T-helper 2 cell treated with Interferon-gamma antibody and Interleukin-4, amounts not matched to agents 5 μg/mL and 100 μg/mL, for 36 hours (primary cell): ENCODE measurements around the gene INA.

Experiments
- DNase-seq: peaks from one replicate; pipeline ENCODE4 v3.0.0; 2021; ENCODE audit warnings: low spot score
- H3K27ac Mint-ChIP-seq: one replicate; pipeline ENCODE4 v1.8.0; 2021; ENCODE audit warnings: mild to moderate bottlenecking, mixed read lengths
- H3K27me3 Mint-ChIP-seq: one replicate; pipeline ENCODE4 v1.8.0; 2021; ENCODE audit warnings: low read depth, mixed read lengths
- H3K36me3 Mint-ChIP-seq: one replicate; pipeline ENCODE4 v1.8.0; 2021; ENCODE audit warnings: low read depth, mixed read lengths
- H3K4me1 Mint-ChIP-seq: one replicate; pipeline ENCODE4 v1.8.0; 2021; ENCODE audit warnings: low read depth, mixed read lengths
- H3K4me3 Mint-ChIP-seq: one replicate; pipeline ENCODE4 v1.8.0; 2022; ENCODE audit warnings: mild to moderate bottlenecking, moderate library complexity, mixed read lengths
- H3K9me3 Mint-ChIP-seq: one replicate; pipeline ENCODE4 v1.8.0; 2021; ENCODE audit warnings: mixed read lengths

INA gene

GRCh38 chr10:103281753-103282152 is 4.8 kb downstream of the INA start:
- no peaks in the 10 kb centered on the region for H3K9me3 Mint-ChIP-seq
- peaks cover 55% of the 10 kb centered on the region for H3K27me3 Mint-ChIP-seq
- H3K36me3 Mint-ChIP-seq, result no peaks in the 10 kb centered on the region
- H3K4me1 Mint-ChIP-seq, result peaks cover 2% of the 10 kb centered on the region
- H3K4me3 Mint-ChIP-seq, result no peak overlapping the region
- no peak overlapping the region for H3K27ac Mint-ChIP-seq
- no peak for DNase-seq

DNA sequence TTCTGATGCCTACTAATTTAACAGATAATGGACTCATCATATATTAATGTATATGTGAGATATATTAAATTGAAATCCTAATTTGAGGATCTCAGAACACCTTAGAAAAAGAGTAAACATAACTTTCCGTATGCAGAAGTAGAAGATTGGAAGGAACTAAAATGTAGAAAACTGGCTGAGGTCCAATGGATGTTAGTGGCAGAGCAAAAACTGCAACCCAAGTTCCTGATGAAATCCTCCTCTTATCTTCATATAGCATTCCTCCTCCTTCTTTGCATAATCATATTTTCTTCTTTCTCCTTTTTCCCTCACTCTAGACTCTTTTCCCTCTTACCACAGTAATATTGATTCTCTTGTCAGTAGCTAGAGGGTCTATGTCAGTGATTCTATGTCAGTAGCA is 6.0 kb downstream of the INA start:
- peaks cover 2% of the 10 kb centered on the region for H3K4me1 Mint-ChIP-seq

DNA sequence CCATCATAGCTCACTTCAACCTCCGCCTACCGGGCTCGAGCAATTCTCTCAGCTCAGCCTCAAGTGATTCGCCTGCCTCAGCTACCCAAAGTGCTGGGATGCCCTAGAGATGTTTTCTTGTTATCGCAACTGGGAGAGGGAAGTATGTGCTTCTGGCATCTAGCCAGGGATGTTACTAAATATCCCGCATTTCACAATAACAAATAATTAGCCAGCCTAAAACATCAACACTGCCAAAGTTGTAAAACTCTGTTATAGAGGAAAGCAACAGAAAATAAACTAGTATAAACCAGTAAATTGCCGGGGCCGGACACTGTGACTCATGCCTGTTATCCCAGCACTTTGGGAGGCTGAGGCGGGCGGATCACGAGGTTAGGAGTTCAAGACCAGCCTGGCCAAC is 7.2 kb downstream of the INA start:
- peaks cover 44% of the 10 kb centered on the region for H3K27me3 Mint-ChIP-seq
- H3K9me3 Mint-ChIP-seq, result no peaks in the 10 kb centered on the region
- H3K4me1 Mint-ChIP-seq, result no peaks in the 10 kb centered on the region
- no peak overlapping the region for H3K27ac Mint-ChIP-seq
- DNase-seq, result no peak
- H3K4me3 Mint-ChIP-seq, result no peak overlapping the region
- no peaks in the 10 kb centered on the region for H3K36me3 Mint-ChIP-seq

More for the DNA sequence above, 6.0 kb downstream of the INA start:
- Mint-ChIP-seq H3K27me3 (peaks cover 50% of the 10 kb centered on the region), H3K36me3 (no peaks in the 10 kb centered on the region), H3K27ac (no peak overlapping the region), H3K9me3 (no peaks in the 10 kb centered on the region), H3K4me3 (no peak overlapping the region)
- no peak for DNase-seq

GRCh38 chr10:103287992-103288391 is 11.1 kb downstream of the INA start:
- peaks cover 18% of the 10 kb centered on the region for H3K27me3 Mint-ChIP-seq
- H3K9me3 Mint-ChIP-seq, result no peaks in the 10 kb centered on the region
- H3K27ac Mint-ChIP-seq, result no peak overlapping the region
- H3K4me1 Mint-ChIP-seq, result no peaks in the 10 kb centered on the region
- H3K4me3 Mint-ChIP-seq, result no peak overlapping the region
- H3K36me3 Mint-ChIP-seq, result no peaks in the 10 kb centered on the region
- DNase-seq, result no peak

DNA sequence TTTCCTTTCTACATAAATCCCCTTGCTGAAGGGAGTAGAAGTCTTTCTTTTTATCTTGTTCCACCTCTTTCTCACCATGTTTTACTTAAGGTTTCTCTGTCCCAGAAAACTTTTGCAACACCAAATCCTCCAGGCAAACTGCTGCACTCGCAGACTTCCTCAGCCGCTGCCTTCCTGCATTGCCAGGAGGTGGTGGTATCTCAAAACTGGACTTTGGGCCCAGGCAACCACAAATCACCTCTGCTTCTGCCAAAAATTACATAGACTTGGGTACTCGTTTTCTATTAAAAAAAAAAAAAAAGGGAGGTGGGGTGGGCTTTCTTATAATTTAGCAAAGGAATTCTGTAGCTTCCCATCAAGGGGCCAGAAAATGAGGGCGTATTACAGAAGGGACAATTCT is 14.7 kb downstream of the INA start:
- H3K4me3 Mint-ChIP-seq, result no peak overlapping the region
- no peak overlapping the region for H3K27ac Mint-ChIP-seq
- peaks cover 6% of the 10 kb centered on the region for H3K27me3 Mint-ChIP-seq
- H3K9me3 Mint-ChIP-seq, result no peaks in the 10 kb centered on the region
- no peaks in the 10 kb centered on the region for H3K4me1 Mint-ChIP-seq
- H3K36me3 Mint-ChIP-seq, result no peaks in the 10 kb centered on the region
- DNase-seq, result no peak

- Mint-ChIP-seq H3K4me1 (no peaks in the 10 kb centered on the region), H3K27ac (no peak overlapping the region), H3K36me3 (no peaks in the 10 kb centered on the region), H3K4me3 (no peak overlapping the region), H3K9me3 (no peaks in the 10 kb centered on the region), H3K27me3 (peaks cover 3% of the 10 kb centered on the region)
- DNase-seq, result no peak
These were observed 18.6 kb downstream of the INA start for GRCh38 chr10:103295374-103296015.

GRCh38 chr10:103307594-103307993 is 30.7 kb downstream of the INA start:
- Mint-ChIP-seq H3K27ac (no peak overlapping the region), H3K9me3 (no peaks in the 10 kb centered on the region), H3K4me3 (no peak overlapping the region), H3K36me3 (peaks cover 32% of the 10 kb centered on the region), H3K4me1 (no peaks in the 10 kb centered on the region), H3K27me3 (no peaks in the 10 kb centered on the region)
- no peak for DNase-seq

DNA sequence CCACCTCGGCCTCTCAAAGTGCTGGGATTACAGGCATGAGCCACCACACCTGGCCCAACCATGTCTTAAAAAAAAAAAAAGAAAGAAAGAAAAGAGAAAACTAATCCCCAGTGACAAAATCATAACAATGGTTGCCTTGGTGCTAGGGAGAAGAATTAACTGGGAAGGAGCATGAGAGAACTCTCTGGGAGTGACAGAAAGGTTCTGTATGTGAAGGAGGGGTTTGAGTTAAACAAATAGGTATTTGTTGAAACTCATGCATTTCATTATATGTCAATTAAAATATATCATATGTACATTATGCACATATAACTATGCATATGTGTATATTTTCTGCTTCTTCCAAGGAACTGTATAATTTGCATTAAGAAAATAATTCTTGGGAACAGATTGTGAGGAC is 33.3 kb downstream of the INA start:
- Mint-ChIP-seq H3K36me3 (peaks cover 38% of the 10 kb centered on the region), H3K4me3 (no peak overlapping the region), H3K9me3 (no peaks in the 10 kb centered on the region), H3K27ac (no peak overlapping the region), H3K27me3 (no peaks in the 10 kb centered on the region), H3K4me1 (no peaks in the 10 kb centered on the region)
- no peak for DNase-seq

DNA sequence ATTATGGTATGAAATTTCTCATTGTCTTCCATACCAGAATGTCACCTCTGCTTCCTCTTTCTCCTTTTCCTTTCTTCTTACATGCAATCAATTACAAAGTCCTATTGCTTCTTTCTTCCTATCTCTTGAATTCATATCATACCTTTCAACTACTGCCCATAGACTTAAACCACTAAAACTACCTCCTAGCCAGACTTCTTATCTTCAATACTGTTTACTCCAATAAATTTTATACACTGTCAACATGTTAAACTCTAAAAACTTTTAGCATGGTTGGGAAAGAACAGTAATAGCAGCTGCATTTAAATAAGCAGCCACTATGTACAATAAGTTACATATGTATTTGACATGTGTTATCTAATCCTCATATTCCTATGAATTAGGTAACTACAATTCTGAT is 39.1 kb downstream of the INA start:
- Mint-ChIP-seq H3K4me1 (no peaks in the 10 kb centered on the region), H3K36me3 (peaks cover 32% of the 10 kb centered on the region), H3K27ac (no peak overlapping the region), H3K27me3 (no peaks in the 10 kb centered on the region), H3K4me3 (no peak overlapping the region), H3K9me3 (no peaks in the 10 kb centered on the region)
- DNase-seq, result no peak

DNA sequence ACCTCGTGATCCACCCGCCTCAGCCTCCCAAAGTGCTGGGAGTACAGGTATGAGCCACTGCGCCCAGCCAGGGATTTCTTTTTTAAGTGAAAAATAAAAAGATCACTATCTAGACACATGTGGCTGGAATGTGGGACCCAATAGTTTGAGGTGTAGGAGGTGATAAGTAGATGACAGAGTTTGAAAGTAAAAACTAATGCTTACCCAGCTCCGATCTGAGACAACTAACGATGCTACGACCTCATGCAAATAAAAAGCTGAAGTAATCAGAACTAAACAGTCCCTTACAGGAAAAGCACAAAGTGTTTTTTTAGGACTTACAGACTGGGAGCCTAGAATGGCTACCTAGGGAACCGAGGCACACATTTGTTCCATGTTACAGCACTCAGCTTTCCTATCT is 51.0 kb downstream of the INA start:
- H3K36me3 Mint-ChIP-seq, result peaks cover 27% of the 10 kb centered on the region
- no peak overlapping the region for H3K27ac Mint-ChIP-seq
- H3K4me3 Mint-ChIP-seq, result no peak overlapping the region
- H3K9me3 Mint-ChIP-seq, result no peaks in the 10 kb centered on the region
- H3K27me3 Mint-ChIP-seq, result no peaks in the 10 kb centered on the region
- H3K4me1 Mint-ChIP-seq, result no peaks in the 10 kb centered on the region
- DNase-seq, result no peak

GRCh38 chr10:103333934-103334520 is 57.1 kb downstream of the INA start:
- Mint-ChIP-seq H3K4me1 (no peaks in the 10 kb centered on the region), H3K27ac (no peak overlapping the region), H3K27me3 (no peaks in the 10 kb centered on the region), H3K4me3 (no peak overlapping the region), H3K9me3 (no peaks in the 10 kb centered on the region), H3K36me3 (peaks cover 34% of the 10 kb centered on the region)
- no peak for DNase-seq

DNA sequence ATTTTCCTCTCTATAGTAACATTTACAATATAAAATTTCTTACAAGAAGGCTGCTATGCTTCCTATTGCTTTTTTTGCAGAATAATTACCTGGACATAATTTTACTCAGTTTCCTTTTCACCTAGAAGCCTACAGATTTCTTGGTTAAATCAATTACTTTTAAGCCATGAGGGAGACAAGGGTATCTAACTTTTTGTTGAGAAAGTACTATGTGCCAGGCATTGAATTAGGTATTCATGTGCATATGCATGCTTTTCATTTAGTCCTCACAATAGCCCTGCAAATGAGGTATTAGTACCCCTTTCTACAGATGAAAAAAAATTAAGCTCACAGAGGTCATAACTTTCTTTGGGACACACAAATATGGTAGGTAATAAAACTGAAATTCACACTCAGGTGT is 57.6 kb downstream of the INA start:
- H3K36me3 Mint-ChIP-seq, result peaks cover 34% of the 10 kb centered on the region
- no peaks in the 10 kb centered on the region for H3K9me3 Mint-ChIP-seq
- H3K4me1 Mint-ChIP-seq, result no peaks in the 10 kb centered on the region
- H3K27ac Mint-ChIP-seq, result no peak overlapping the region
- no peak overlapping the region for H3K4me3 Mint-ChIP-seq
- no peaks in the 10 kb centered on the region for H3K27me3 Mint-ChIP-seq
- DNase-seq, result no peak

DNA sequence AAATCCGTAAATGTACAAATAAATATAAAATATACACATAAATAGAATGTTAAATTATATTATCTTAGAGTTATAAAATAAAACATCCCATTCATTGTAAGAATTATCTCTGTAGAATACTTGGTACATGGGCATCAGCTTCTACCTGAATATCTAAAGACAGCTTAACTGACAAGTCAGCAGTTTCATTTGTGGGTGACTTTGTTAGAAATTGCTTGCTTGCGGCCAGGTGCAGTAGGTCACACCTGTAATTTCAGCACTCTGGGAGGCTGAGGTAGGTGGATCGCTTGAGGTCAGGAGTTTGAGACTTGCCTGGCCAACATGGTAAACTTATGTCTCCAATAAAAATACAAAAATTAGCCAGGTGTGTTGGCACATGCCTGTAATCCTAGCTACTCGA is 59.4 kb downstream of the INA start:
- Mint-ChIP-seq H3K4me1 (no peaks in the 10 kb centered on the region), H3K36me3 (peaks cover 27% of the 10 kb centered on the region), H3K27ac (no peak overlapping the region), H3K27me3 (no peaks in the 10 kb centered on the region), H3K4me3 (no peak overlapping the region), H3K9me3 (no peaks in the 10 kb centered on the region)
- no peak for DNase-seq
